A673 (cell line): ENCODE data around the gene EFTUD2. TPM values are rescaled to one million over a fixed set of nuclear protein-coding genes. Genes with fewer than 3 reads are reported as not detected.

ENCODE experiments used
- BruUV-seq: library from RNA; stranded (reverse); fragments of 400-500 nt; replicated peaks from 2 replicates; lab custom pipeline; 2021; lab: Mats Ljungman, UMichigan
- CTCF ChIA-PET: fragments of 300-600 bp; sonication (Branson Sonifier 250); formaldehyde crosslinking; loops from one replicate; lab custom pipeline; 2022; ENCODE audit warnings: antibody characterized with exemption; lab: Charles Lee
- POLR2A ChIA-PET: fragments of 300-600 bp; sonication (Branson Sonifier 250); formaldehyde crosslinking; loops from one replicate; lab custom pipeline; 2022; ENCODE audit warnings: antibody characterized with exemption; ENCODE audit not compliant: low non-redundant PET; lab: Charles Lee
- DNase-seq: peaks from one replicate; pipeline ENCODE4 v3.0.0-alpha.2; 2015; ENCODE audit warnings: low spot score
- H3K27ac ChIP-seq: fragments of 200-600 bp; sonication (generic); 2 replicates; pipeline ENCODE4 v1.5.1; 2016; ENCODE audit warnings: mixed run types, low read depth, mild to moderate bottlenecking, mixed read lengths, antibody characterized with exemption, low read length; ENCODE audit not compliant: poor library complexity, severe bottlenecking
- H3K27me3 ChIP-seq: fragments of 200-600 bp; sonication (generic); replicated peaks from 2 replicates; pipeline ENCODE4 v1.6.1; 2017; ENCODE audit warnings: mixed run types, low read depth, mild to moderate bottlenecking, mixed read lengths, antibody characterized with exemption, low read length; ENCODE audit not compliant: insufficient read depth, poor library complexity
- H3K36me3 ChIP-seq: fragments of 200-600 bp; sonication (generic); 2 replicates; pipeline ENCODE4 v1.6.1; 2016; ENCODE audit warnings: mixed run types, mild to moderate bottlenecking, mixed read lengths, antibody characterized with exemption, low read length; ENCODE audit not compliant: insufficient read depth, poor library complexity, severe bottlenecking
- H3K4me1 ChIP-seq: fragments of 200-600 bp; sonication (generic); 2 replicates; pipeline ENCODE4 v1.6.1; 2017; ENCODE audit warnings: mixed run types, mild to moderate bottlenecking, mixed read lengths, antibody characterized with exemption, low read length; ENCODE audit not compliant: insufficient read depth, poor library complexity, severe bottlenecking
- H3K4me3 ChIP-seq: fragments of 200-600 bp; sonication (generic); 2 replicates; pipeline ENCODE4 v1.5.1; 2016; ENCODE audit warnings: low read depth, mixed run types, mild to moderate bottlenecking, mixed read lengths, low read length; ENCODE audit not compliant: poor library complexity, severe bottlenecking
- H3K9me3 ChIP-seq: fragments of 200-600 bp; sonication (generic); 2 replicates; pipeline ENCODE4 v1.6.1; 2016; ENCODE audit warnings: mixed run types, low read depth, mild to moderate bottlenecking, mixed read lengths, antibody characterized with exemption, low read length; ENCODE audit not compliant: poor library complexity, severe bottlenecking
- EZH2 ChIP-seq: fragments of 200-600 bp; sonication (generic); IDR thresholded peaks from 2 replicates; pipeline ENCODE4 v1.6.1; 2017; ENCODE audit warnings: borderline replicate concordance, low read depth, mild to moderate bottlenecking, mixed read lengths, antibody characterized with exemption, low read length; ENCODE audit not compliant: poor library complexity, severe bottlenecking
- intact Hi-C: fragments of 100-400 bp; cut with micrococcal nuclease; formaldehyde crosslinking; loops from one replicate; pipeline ENCODE4 v1.10.0; 2022; ENCODE audit not compliant: unreplicated experiment
- total RNA-seq: library from RNA; stranded (reverse); gene quantifications from 2 replicates; pipeline ENCODE4 v1.2.3, GENCODE V29; 2021
- TF ChIP-seq, protein P1 (sequence below): fragments of 300-800, 200-600 bp; sonication (generic); conservative IDR thresholded peaks from 2 replicates; pipeline ENCODE4 v1.5.1; 2017; ENCODE audit warnings: low read depth, mild to moderate bottlenecking, antibody characterized with exemption, low read length, moderate library complexity, mixed read lengths

Gene EFTUD2
- total RNA-seq, 1 experiment from 2014 or later = 144 TPM

DNA sequence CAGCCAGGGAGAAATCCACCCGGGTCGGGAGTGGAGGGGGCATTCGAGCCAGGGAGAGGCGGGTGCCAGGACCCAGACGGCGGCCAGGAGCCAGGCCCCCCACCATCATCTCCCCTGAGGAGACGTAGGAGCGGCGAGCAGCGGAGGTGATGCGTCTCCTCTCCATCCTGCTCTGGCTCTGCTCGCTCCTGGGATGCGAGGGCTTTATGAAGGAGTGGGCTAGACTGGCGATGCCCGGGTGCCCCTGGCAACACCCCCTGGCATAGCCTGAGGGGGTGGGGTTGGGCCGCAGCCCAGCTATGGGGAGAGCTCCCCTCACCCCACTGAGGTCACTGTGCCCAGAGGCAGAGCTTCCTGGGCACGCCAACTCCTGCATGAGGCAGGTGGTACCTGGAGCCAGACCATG lies 16.1 kb upstream of the EFTUD2 start, which contains the start of gene GFAP:
TSS of gene GFAP (minus strand) at position 180 of the 406 bp plus-strand sequence. CDS start at position 166, 14 bp downstream.
- ChIA-PET POLR2A (no interaction called here), CTCF (no interaction called here)
- no peak for DNase-seq
- Histone ChIP-seq H3K4me3 (no peak within 1 kb of the TSS), H3K27me3 (no peaks in the 10 kb centered on the region), H3K4me1 (no peaks in the 10 kb centered on the region), H3K36me3 (no peaks in the 10 kb centered on the region), H3K9me3 (no peaks in the 10 kb centered on the region), H3K27ac (no peak within 1 kb of the TSS)
- no peak for TF ChIP-seq EZH2
- TF ChIP-seq, protein P1, sequence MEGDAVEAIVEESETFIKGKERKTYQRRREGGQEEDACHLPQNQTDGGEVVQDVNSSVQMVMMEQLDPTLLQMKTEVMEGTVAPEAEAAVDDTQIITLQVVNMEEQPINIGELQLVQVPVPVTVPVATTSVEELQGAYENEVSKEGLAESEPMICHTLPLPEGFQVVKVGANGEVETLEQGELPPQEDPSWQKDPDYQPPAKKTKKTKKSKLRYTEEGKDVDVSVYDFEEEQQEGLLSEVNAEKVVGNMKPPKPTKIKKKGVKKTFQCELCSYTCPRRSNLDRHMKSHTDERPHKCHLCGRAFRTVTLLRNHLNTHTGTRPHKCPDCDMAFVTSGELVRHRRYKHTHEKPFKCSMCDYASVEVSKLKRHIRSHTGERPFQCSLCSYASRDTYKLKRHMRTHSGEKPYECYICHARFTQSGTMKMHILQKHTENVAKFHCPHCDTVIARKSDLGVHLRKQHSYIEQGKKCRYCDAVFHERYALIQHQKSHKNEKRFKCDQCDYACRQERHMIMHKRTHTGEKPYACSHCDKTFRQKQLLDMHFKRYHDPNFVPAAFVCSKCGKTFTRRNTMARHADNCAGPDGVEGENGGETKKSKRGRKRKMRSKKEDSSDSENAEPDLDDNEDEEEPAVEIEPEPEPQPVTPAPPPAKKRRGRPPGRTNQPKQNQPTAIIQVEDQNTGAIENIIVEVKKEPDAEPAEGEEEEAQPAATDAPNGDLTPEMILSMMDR = no peak
- no TSS peak for BruUV-seq
- intact Hi-C loops = no loop called here

DNA sequence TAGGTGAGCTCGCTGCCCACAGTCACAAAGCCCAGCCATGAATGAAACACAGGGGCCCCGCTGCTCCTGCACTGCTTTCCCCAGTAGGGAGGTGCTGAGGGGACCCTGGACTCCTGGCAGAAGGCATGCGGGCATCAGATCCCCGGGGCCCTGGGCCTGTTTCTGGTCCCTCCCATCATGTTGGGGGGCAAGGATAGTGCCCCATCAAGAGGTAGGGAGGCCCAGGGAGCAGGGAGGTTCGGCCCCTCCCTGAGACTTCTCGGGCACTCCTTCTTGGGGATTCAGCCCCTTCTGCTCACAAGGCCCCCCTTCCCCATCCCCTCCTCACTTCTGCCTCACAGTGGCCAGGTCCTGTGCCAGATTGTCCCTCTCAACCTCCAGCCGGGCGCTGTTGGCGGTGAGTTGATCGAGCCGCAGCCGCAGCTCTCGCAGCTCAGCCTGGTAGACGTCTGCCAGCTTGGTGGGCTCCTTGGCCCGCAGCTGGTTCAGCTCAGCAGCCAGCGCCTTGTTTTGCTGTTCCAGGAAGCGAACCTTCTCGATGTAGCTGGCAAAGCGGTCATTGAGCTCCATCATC lies 15.5 kb upstream of the EFTUD2 start:
- Histone ChIP-seq H3K9me3 (no peaks in the 10 kb centered on the region), H3K4me3 (no peak overlapping the region), H3K4me1 (no peaks in the 10 kb centered on the region), H3K27me3 (no peaks in the 10 kb centered on the region), H3K27ac (no peak overlapping the region), H3K36me3 (no peaks in the 10 kb centered on the region)
- no TSS peak for BruUV-seq
- DNase-seq = no peak
- intact Hi-C loops = no loop called here
- TF ChIP-seq, protein P1 = no peak
- TF ChIP-seq EZH2 = no peak
- CTCF ChIA-PET = no interaction called here
- POLR2A ChIA-PET = no interaction called here

DNA sequence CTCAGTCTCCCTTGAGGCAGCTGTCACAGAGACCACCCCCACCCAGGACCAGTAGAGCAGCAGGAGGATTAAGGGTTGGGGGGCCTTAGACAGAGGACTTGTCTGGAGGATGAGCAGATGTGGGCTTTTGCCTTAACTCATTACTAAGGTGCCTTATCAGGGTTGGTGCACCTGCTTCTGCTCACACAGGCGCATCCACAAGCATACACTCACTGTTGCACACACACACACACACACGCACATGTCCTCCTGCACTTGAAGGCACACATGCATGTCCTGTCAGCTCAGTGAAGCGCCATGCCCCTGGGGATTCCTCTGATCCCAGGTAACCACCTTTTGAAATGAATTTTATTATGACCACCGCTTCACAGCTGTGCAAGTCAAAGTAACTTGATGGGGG lies 14.9 kb upstream of the EFTUD2 start:
- Histone ChIP-seq H3K36me3 (no peaks in the 10 kb centered on the region), H3K27me3 (no peaks in the 10 kb centered on the region), H3K4me3 (no peak overlapping the region), H3K4me1 (no peaks in the 10 kb centered on the region), H3K27ac (no peak overlapping the region), H3K9me3 (no peaks in the 10 kb centered on the region)
- ChIA-PET POLR2A (no interaction called here), CTCF (no interaction called here)
- DNase-seq = no peak
- no TSS peak for BruUV-seq
- TF ChIP-seq EZH2 = no peak
- TF ChIP-seq, protein P1 = no peak
- intact Hi-C loops = no loop called here
